Measurements from ENCODE around the gene MACROD1.
A peak's percentile ranks its signal among the peaks of the same experiment; 100 is the strongest.

Gene MACROD1

DNA sequence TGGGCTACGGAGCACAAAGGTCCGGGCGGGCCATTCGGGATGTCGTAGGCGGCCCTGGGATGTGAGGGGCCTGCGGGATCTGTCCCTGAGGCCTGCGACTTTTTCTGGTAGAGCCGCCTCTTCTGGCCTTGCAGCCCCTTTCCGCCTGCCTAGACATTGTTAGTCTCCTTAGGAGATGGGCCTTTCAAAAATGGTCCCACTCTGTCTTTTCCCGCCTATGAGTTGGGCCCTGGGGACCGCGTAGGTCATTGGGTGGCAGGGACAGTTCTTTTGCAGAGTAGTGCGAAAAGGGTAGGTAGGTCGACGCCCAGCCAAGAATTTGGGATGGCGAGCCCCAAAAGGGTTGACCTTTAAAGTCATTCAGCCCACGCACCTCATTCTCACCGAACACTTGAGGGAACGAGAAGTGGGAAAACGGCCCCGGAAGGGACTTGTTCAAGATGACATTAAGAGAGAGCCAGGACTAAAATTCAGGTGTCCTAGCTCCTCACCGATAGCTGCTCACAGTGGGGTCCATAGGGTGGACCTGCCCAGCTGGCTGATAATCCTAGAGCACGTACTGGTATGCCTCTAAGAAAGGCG is 178.9 kb downstream of the MACROD1 start:
- peak overlapping the region; percentile 99 for H3K4me3 ChIP-seq (replicated peaks; ENCODE audit: low read depth, low read length)
- H3K36me3 ChIP-seq (ENCODE audit: control insufficient read depth, insufficient read depth, low read length) = peaks cover 17% of the 10 kb centered on the region
- no peaks in the 10 kb centered on the region for H3K27me3 ChIP-seq (replicated peaks; ENCODE audit: control insufficient read depth, insufficient read depth, low read length)
- no peak for DNase-seq (ENCODE audit: extremely low read depth, insufficient read length)
- TF ChIP-seq, protein P1, sequence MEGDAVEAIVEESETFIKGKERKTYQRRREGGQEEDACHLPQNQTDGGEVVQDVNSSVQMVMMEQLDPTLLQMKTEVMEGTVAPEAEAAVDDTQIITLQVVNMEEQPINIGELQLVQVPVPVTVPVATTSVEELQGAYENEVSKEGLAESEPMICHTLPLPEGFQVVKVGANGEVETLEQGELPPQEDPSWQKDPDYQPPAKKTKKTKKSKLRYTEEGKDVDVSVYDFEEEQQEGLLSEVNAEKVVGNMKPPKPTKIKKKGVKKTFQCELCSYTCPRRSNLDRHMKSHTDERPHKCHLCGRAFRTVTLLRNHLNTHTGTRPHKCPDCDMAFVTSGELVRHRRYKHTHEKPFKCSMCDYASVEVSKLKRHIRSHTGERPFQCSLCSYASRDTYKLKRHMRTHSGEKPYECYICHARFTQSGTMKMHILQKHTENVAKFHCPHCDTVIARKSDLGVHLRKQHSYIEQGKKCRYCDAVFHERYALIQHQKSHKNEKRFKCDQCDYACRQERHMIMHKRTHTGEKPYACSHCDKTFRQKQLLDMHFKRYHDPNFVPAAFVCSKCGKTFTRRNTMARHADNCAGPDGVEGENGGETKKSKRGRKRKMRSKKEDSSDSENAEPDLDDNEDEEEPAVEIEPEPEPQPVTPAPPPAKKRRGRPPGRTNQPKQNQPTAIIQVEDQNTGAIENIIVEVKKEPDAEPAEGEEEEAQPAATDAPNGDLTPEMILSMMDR (IDR thresholded peaks at IDR 0.05; ENCODE audit: insufficient read depth, low read length, poor library complexity, severe bottlenecking) = no peak

DNA sequence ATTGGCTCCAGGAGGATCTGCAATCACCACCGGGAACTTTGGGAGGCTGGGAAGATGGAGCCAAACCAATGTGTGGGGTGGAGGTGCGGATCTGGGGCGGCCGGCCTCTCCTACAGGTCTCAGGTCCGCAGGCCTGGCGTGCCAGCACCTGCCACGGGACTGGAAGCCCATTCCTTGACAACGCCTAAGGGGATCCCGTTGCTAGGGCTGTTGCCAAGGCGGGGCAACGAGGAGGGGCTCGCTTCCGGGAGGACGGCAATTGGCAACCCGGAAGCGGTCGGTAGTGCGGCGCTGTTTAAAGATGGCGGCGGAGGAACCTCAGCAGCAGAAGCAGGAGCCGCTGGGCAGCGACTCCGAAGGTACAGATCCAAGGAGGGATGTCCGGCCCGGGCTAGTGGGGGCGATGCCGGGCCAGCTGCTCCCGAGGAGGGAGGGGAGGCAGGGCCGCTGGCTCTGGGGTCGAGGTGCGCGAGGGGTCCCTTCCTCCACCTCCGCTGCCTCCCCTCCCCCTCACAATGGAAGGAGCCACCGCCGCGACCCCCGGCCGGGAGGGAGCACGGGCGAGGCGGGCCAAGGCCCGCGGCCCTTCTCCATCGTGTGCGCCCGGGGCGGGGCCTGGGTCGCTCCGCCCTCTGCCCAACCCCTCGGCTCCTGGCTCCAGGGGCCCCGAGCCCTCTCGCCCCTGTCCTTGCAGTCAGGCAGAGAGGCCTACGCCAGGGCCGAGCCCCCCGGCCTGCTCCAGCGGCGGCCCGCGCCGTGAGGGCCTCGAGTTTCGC is 179.6 kb downstream of the MACROD1 start, which contains the start of gene OTUB1:
OTUB1 (plus strand) TSS at position 283 of the 776 bp plus-strand sequence; CDS start at position 302, 19 bp downstream.
- TF ChIP-seq, protein P1 (IDR thresholded peaks at IDR 0.05; ENCODE audit: insufficient read depth, low read length, poor library complexity, severe bottlenecking) = no peak
- Histone ChIP-seq H3K36me3 (ENCODE audit: control insufficient read depth, insufficient read depth, low read length) (peaks cover 13% of the 10 kb centered on the region), H3K27me3 (replicated peaks; ENCODE audit: control insufficient read depth, insufficient read depth, low read length) (no peaks in the 10 kb centered on the region), H3K4me3 (replicated peaks; ENCODE audit: low read depth, low read length) (peak within 1 kb of the TSS; percentile 99)
- peak; percentile 86 for DNase-seq (ENCODE audit: extremely low read depth, insufficient read length)

DNA sequence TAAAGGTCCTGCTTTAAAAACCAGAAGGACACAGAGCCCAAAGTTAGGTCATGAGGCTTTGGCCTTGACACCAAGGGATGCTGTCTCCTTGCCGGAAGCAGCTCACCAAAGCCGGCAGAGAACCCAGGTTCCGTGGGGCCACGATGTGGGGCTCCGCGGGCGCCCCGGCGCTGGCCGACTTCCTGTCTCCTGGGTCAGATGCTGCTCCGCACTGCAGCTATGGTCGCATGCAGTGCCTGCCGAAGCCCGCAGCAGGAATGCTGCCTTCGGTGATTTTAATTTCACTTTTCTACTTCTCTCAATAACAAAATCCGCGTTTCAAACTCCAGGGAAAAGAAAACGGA is 180.1 kb downstream of the MACROD1 start:
- Histone ChIP-seq H3K27me3 (replicated peaks; ENCODE audit: control insufficient read depth, insufficient read depth, low read length) (no peaks in the 10 kb centered on the region), H3K36me3 (ENCODE audit: control insufficient read depth, insufficient read depth, low read length) (peaks cover 10% of the 10 kb centered on the region), H3K4me3 (replicated peaks; ENCODE audit: low read depth, low read length) (peak overlapping the region; percentile 99)
- TF ChIP-seq, protein P1 (IDR thresholded peaks at IDR 0.05; ENCODE audit: insufficient read depth, low read length, poor library complexity, severe bottlenecking) = no peak
- peak; percentile 85 for DNase-seq (ENCODE audit: extremely low read depth, insufficient read length)

DNA sequence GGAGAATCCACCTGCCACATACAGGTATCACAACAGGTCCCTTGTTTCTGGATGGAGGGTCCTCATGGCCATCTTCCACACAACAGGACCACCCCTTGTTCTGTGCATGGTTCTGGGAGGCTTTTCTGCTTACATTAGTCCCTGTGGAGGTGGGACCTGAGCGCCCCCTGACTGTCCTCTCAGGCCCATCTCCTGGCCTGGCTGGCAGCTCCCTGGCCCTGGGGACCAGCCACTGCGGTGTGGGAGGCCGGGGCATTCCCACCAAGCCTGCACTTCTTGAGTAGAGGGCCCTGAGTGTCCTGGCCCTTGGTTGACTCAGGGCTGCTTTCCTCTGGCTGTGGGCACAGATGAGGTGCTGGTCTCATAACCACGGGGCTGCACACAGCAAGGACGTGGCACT is 186.5 kb downstream of the MACROD1 start:
- no peak overlapping the region for H3K4me3 ChIP-seq (replicated peaks; ENCODE audit: low read depth, low read length)
- peaks cover 13% of the 10 kb centered on the region for H3K36me3 ChIP-seq (ENCODE audit: control insufficient read depth, insufficient read depth, low read length)
- TF ChIP-seq, protein P1 (IDR thresholded peaks at IDR 0.05; ENCODE audit: insufficient read depth, low read length, poor library complexity, severe bottlenecking) = no peak
- no peaks in the 10 kb centered on the region for H3K27me3 ChIP-seq (replicated peaks; ENCODE audit: control insufficient read depth, insufficient read depth, low read length)
- DNase-seq (ENCODE audit: extremely low read depth, insufficient read length) = no peak

DNA sequence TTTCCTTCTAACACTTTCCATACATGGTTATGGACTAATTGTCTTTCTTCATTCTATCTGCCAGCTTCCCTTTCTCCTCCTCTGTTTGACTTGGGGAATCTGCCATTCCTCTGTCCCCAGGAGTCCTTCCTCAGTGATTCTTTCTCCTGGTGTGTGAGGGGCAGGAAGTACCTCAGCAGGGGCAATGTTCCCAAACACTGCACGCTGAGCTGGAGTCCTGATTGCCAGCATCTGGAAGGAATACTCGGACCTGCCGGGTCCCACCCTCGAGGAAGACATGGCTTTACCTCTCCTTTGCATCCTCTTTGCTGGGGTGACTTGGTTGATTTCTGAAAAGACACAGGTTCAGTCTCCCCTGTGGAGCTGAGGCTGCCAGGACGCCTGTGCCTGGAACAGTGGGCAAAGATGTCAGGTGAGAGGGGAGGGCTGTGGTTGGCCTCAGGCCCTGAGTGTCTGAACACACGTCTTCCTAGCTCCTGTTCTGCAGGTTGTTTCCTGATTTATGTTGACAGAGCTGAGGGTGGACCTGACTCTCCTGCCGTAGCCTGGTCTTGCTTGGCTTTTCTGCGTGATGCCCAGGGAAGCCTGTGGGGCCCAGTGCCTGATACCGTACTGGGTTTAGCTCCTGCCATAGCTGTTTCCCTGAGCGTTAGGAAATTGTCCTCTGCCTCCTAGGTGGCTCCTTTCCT is 187.2 kb downstream of the MACROD1 start:
- no peak overlapping the region for H3K4me3 ChIP-seq (replicated peaks; ENCODE audit: low read depth, low read length)
- peaks cover 13% of the 10 kb centered on the region for H3K36me3 ChIP-seq (ENCODE audit: control insufficient read depth, insufficient read depth, low read length)
- no peaks in the 10 kb centered on the region for H3K27me3 ChIP-seq (replicated peaks; ENCODE audit: control insufficient read depth, insufficient read depth, low read length)
- DNase-seq (ENCODE audit: extremely low read depth, insufficient read length) = no peak
- TF ChIP-seq, protein P1 (IDR thresholded peaks at IDR 0.05; ENCODE audit: insufficient read depth, low read length, poor library complexity, severe bottlenecking) = no peak

Data from GM06990 (cell line).